ENCODE data around the gene DUS2. TPM values are rescaled to one million over a fixed set of nuclear protein-coding genes. Genes with fewer than 3 reads are reported as not detected.
A peak's percentile ranks its signal among the peaks of the same experiment; 100 is the strongest.
"Not testable (repeated sequence)": the region's sequence is repeated elsewhere in the genome, so short reads cannot be mapped to it uniquely, and the experiment has no call there.

DUS2 gene
- total RNA-seq: 19.4 and 22.5 TPM in 2 replicates

DNA sequence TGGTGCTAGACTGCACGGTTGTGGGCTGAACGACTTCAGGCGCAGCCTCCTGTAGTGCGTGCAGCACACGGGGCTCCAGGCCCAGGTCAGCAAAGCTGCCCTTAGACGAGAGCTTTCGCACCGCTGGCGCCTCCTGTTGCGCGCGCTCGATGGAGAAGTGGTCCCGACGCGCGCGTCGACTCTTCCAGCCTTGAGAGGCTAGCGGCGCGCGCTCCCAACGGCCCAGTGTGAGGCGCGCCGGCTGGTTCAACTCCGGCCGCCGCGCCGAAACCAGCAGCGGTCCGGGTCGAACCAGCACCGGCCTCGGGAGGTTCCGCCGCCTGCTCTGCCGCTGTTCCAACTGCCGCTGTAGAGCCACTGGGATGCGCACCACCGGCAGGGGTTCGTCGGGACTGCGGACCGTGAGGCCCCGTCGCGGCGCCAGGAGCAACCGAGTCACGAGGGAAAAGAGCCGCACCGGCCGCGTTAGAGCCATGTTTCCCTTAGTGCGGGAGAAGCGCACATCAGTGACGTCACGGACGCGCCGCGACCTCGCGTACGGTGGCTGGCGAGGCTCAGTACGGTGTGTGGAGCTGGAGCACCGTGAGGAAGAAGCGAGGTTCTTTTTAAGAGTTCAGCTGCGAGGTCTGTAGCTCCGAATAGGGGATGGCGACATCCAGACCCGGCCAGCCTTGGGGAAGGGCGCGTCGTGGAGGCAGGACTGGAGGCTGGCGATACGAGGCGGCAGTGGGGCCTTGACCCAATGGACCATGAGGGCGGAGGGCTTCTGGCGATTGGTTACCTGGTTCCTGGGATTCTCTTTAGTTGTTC is at the start of gene DUS2, which contains the start of gene DDX28:
Gene DUS2 (plus strand): TSS at position 557 of the 810 bp plus-strand sequence. CDS start 14,740 bp downstream, outside the sequence.
Gene DDX28 (minus strand): TSS at position 505 of the 810 bp plus-strand sequence. CDS start 30 bp downstream, at position 475.
- DNase-seq (ENCODE audit: low read depth in 2 of 2): peak; percentile 88 to 95

DNA sequence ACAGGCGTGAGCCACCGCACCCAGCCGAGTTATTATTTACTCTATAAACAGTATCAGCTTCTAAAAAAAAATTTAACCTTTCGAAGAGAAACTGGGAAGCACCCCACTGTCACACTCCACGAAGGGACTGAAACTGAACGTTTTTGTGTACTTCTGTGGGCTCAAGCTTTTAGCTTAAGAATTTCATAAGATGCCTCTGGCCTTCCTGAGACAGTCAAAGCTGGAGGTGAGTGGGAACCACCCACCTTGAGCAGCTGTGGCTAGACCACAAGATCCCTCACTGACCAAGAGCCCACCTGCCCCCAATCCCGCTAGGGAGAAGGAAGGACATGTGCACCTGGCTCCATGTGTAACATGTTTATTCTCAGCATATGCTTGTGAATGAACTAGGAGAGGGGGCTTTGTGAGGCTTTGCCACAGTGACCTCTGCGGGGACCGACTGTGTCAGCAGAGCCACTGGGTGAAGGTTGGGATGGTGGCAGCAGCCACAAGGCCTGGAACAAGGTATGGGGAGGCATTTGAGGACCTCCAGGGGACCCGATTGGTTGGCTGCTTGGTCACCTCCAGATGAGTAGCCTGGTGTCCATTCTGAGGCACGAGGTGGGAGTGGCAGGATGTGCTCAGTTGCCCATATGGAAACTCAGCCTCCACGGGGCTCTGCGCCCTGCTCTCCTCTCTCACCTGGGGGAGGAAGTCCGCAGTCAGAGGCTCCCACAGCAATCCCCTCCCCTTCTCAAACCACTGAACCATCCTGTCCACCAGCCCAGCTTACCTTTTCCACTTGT is 47.6 kb upstream of the DUS2 start:
- no peak for DNase-seq (ENCODE audit: low read depth in 2 of 2)

DNA sequence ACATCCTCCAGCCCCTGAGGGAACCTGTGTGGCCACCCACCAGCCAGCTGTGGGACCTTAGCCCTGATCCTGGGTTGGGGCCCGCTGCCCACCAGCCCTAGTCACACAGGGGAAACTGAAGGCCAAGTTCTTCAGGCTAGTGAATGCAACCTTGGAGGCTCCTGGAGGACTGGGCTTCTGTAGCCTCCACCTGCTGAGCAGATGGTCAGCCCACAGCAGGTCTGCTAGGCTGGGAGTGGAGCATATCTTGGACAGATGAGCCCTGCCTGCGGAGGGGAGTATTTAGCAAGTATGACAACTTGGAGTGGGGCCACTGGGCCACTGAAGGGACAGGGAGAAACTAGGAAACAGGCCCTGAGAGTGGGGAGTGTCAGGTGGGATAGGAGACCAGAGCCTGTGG is 46.9 kb upstream of the DUS2 start:
- DNase-seq (ENCODE audit: low read depth in 2 of 2): no peak

DNA sequence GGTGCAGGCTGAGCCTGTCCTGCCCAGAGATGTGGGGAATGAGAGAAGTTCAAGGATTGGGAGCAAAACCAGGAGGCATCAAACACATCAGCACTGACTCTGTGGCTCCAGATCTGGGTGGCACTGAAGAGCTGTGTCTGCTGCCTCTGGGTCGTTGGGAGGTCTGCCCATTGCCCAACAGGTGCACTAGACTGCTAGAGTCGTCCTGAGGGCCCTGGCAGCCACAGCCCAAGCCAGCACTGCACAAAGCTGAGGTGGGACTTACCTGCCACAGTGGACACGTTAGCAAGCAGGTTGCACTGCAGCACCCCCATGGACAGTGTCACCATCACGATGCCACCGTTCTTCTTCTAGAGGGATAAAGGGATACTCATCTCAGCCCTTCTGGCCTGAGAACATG is 46.1 kb upstream of the DUS2 start:
- DNase-seq (ENCODE audit: low read depth in 2 of 2): no peak

DNA sequence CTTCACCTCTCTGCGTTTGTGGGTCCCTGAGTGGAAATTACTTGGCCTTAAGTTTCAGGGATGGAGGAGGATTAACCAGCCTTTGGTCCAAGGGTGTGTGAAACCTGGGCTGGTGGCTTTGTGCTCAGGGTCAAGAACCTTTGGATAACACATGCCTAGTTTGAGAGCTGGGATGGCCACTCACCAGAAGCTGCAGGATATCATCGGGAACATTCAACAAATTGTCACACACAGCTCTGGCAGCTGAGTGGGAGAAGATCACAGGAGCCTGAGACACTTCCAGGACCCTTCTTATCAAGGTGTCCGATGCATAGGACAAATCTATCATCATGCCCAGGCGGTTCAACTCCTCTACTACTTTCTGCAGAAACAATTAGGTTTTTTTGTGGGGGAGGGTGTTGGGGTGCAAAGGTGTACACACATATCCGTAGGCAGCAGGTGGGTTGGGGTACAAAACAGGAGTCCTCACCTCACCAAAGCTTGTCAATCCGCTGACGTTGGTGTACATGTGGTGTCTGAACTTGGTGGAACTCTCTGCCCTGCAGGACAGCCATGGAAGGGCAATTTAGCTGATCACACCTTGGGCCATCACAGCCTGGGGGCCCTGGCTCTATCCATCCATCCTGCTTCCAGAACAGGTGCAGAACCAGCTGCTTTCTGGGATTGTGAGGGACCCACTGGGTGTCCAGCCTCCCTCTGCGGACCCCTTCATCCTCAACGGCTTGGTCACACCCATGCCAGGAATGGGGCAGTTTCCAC is 45.4 kb upstream of the DUS2 start:
- DNase-seq (ENCODE audit: low read depth in 2 of 2): no peak

DNA sequence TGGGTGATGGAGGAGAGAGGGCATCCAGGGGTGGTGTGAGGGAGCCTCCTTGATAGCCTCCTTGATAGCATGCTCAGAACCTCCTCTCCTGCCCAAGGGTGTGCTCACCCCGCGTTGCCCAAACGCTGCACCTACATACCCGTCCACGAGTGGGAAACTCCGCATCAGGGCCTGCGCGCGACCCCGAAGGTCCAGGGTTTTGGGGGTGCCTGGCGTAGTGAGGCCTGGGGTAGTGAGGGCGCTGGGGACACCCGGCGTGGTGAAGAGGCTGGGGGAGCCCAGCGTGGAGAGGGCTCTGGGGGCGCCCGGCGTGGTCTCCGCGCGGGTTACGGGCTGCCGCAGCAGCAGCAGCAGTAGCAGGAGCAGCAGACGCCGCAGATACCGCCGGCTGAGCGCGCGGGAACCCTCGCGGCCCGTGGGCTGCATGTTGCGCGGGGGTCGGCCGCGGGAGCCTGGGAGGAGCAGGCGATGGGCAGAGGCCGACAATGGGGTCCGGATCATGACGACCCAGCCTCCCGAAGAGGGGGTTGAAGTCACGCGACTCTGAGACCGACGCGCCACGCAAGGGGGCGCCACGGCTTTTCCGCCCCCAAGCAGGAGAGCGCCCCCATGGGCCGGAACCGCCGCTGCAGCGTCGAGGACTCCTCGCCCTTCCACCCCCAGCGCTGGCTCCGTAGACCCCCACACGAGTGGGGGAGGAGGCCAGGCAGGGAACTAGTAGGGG is 43.0 kb upstream of the DUS2 start, which contains the start of gene DPEP3:
Gene DPEP3 (minus strand): TSS at position 545 of the 724 bp plus-strand sequence. CDS start 119 bp downstream, at position 426.
- no peak for DNase-seq (ENCODE audit: low read depth in 2 of 2)

DNA sequence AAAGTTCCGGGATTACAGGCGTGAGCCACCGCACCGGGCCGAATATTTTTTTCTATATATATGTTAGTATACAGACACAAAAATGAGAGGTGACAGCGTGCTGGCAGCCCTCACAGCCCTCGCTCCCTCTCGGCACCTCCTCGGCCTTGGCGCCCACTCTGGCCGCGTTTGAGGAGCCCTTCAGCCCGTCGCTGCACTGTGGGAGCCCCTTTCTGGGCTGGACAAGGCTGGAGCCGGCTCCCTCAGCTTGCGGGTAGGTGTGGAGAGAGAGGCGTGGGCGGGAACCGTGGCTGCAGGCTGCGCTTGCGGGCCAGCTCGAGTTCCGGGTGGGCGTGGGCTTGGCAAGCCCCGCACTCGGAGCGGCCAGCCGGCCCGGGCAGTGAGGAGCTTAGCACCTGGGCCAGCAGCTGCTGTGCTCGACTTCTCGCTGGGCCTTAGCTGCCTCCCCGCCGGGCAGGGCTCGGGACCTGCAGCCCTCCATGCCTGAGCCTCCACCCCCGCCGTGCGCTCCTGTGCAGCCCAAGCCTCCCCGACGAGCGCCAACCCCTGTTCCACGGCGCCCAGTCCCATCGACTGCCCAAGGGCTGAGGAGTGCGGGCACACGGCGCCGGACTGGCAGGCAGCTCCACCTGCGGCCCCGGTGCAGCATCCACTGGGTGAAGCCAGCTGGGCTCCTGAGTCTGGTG is 40.9 kb upstream of the DUS2 start:
- DNase-seq (ENCODE audit: low read depth in 2 of 2): no peak

DNA sequence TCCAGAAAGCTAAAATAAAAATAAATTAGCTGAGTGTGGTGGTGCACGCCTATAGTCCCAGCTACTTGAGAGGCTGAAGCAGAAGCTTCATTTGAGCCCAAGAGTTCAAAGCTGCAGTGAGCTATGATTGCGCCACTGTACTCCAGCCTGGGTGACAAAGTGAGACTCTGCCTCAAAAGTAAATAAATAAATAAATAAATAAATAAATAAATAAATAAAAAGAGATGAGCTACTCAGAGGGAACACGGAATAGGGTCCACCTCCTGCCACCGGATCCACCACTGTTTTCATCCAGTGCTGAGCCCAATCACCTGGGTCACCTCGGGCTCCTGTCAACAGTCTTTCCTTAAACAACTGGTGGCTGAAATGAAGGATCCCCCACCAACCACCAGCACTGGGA is 36.1 kb upstream of the DUS2 start:
- DNase-seq (ENCODE audit: low read depth in 2 of 2): no peak

DNA sequence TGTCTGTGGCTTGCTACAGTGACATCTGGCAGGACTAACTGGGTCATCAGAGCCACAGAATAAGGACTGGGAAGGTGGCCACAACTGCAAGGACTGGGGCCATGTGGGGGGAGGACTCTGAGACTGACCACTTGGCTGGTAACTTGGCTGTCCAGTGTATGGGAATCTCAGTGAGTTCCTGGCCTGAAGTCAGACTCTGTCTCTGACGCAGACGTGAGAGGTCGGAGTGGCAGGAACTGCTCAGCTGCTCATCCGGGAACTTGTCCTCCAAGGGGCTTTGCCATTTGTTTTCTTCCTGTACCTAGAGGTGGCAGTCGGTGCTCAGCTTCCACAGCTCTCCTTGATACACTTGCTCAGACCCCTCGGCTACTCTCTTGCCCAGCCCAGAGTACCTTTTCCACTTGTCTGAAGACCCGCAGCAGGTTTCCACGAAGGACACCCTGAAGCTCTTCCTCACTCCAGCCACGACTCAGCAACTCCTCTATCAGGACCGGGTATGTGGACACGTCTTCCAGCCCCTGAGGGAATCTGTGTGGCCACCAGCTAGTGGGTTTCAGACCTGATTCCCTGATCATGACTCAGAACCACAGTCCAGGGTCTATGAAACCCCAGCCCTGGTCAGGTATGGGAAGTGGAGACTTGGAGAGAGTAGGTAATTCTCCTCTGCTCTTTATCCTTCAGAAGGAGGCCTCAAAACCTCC is 35.5 kb upstream of the DUS2 start:
- peak in 1 of 2 donors; percentile 52 for DNase-seq (ENCODE audit: low read depth in 2 of 2)

DNA sequence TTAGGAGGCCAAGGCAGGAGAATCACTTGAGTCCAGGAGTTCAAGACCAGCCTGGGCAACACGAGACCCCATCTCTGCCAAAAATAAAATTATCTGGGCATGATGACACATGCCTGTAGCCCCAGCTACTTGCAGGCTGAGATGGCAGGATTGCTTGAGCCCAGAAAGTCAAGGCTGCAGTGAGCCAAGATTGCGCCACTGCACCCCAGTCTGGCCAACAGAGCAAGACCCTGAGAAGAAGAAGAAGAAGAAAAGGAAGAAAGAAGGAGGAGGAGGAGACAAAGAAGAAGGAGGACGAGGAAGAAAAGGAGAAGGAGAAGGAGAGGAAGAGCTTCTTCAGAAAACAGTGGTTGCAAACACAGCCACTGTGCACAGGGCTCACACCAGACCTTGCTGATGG is 34.4 kb upstream of the DUS2 start:
- no peak for DNase-seq (ENCODE audit: low read depth in 2 of 2)

DNA sequence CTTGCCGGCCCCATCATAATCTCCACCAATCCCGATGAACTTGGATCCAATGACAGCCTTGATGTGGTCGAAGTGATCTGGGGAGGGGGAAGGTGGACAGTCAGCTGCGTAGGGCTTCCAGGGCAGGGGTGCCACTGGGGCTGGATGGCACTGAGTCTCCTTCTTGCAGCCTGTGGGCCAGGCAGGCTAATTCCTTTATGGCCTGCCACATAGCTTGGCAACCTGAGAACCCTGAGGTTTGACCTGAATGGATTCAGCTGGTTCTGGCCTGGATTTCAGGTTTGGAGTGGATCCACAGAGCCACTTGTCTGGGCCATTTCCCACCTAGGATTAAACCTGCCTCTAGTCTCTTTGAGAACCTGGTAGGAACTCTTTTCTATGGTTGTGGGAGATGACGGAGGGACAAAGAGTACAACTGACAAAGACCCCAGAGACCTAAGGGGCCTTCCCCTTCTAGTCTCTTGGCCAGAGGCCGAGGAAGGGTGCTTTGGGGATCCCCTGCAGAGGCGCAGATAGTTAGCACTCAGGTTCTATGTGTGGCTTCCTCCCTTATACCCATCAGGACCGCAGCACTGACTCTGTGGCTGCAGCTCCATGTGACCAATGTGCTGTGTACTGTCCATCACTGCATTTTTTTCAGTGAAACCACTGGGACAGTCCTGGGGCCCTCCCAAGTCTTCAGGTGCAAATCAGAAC is 33.6 kb upstream of the DUS2 start:
- DNase-seq (ENCODE audit: low read depth in 2 of 2): no peak

DNA sequence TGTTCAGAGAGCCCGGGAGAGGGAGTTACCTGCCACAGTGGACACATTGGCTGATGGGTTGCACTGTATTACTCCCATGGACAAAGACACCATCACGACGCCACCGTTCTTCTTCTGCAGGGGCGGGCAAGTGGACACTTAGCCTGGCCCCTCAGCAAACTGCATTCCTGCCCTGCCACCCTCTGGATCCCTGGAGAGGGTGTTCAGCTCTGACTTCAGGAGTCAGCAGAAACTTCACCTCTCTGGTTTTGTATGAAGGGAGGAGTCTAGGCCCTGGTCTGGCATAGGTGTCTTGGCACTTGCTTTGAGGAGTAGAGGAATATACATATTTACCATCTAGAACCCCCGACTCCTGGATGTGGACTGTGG is 33.1 kb upstream of the DUS2 start:
- no peak for DNase-seq (ENCODE audit: low read depth in 2 of 2)

DNA sequence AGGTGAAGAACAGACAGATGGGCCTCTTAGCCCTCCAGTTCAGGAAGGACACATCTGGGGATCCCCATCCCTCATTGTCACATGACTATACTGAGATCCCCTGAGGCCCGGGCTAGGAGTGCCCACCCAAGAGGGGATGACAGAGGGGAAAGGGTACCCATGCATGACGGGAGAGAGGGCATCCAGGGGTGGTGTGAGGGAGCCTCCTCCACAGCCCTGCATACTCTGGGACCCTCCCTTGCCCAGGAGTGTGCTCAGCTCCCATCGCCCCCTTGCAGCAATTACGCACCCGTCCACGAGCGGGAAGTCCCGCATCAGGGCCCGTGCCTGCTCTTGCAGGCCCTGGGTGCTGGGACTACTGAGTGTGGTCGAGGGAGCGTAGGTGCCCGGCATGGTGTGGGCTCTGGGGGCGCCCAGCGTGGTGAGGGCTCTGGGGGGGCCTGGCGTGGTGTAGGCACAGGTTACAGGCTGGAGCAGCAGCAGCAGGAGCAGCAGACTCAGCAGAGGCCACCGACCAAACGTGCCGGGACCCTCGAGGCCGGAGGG is 30.4 kb upstream of the DUS2 start:
- no peak for DNase-seq (ENCODE audit: low read depth in 2 of 2)

DNA sequence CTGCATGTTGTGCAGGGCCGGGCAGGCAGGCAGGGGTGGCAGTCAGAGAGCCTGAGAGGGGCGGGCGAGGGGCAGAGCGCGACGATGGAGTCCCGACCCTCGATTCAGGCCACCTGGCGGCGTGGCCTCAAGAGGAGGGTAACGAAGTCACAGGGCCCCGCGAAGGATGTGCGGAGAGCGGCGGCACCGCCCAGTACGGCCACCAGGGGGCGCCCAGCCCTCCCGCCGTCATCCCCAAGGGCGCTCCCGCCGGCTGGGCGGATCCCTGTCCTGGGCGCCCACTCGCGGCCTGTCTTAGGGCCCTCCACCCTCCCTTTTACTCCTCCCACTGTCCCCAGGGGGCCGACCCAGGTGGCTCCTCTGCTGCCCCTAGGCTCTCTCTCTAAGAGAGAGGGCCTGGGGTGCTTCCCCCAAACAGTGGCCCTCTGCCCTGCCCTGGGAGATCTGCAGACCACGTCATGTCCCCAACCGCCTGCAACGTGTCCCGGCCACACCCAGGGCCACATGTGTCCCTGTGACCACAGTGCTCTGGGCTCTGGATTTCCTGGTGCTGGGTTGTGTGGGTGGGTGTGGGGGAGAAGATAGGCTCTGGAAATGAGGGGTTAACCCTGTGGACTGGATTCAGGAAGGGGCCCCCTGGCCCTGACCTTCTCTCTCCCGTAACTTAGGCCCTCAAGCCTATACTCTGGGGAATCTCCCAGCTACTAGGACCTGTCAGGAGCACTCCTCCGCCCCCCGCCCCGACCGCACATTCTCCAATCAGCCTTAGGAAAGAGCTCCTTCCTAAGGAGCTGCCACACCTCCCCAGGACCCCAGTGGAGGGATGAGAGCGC is 29.7 kb upstream of the DUS2 start:
- DNase-seq (ENCODE audit: low read depth in 2 of 2): peak in 1 of 2 donors; percentile 73

DNA sequence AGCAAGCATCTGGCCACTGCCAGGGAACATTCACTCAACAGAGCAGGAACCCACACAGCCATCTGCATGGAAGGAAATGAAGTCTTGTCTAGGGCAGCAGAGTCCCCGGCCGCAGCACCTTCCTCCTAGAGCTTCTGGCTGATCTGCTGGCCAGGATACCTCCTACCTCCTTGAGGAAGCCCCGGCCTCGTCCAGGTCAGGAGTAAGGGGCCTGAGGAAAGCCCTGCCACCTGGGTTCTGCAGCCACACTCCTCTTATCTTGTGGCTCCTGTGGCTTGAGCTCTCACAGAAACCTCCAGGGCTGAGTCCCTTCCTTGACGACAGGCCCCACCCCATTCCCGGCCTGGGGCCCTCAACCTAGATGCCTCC is 29.1 kb upstream of the DUS2 start:
- DNase-seq (ENCODE audit: low read depth in 2 of 2): not testable (repeated sequence)

DNA sequence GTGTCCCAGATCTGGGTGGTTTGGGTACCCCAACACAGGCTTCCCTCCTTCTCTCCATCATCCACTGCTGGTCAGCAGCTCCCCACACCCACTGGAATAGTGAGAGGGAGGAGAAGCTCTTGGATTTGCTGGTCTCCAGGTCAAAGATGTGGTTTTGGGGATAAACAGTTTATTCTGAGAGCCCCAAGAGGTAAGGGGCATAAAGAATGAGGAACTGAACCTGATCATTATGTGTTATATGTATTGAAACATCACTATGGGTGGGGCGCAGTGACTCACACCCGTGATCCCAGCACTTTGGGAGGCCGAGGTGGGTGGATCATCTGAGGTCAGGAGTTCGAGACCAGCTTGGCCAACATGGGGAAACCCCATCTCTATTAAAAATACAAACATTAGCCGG is 27.7 kb upstream of the DUS2 start:
- DNase-seq (ENCODE audit: low read depth in 2 of 2): no peak

DNA sequence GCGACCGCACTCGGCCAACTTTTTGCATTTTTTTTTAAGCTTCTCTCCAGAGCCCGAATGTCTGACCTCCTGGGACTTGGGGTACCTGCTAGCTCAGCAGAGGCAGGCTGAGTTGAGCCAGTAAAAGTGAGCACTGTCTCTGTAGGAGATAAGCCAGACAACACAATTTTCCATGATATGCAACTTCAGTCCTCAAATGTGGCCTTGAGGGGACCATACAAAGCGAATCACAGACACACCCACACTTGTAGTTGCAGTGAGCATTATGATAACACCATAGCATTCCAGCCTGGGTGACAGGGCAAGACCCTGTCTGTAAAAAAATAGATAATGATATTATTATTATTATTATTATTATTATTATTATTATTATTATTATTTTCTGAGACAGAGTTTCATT is 26.4 kb upstream of the DUS2 start:
- no peak for DNase-seq (ENCODE audit: low read depth in 2 of 2)

DNA sequence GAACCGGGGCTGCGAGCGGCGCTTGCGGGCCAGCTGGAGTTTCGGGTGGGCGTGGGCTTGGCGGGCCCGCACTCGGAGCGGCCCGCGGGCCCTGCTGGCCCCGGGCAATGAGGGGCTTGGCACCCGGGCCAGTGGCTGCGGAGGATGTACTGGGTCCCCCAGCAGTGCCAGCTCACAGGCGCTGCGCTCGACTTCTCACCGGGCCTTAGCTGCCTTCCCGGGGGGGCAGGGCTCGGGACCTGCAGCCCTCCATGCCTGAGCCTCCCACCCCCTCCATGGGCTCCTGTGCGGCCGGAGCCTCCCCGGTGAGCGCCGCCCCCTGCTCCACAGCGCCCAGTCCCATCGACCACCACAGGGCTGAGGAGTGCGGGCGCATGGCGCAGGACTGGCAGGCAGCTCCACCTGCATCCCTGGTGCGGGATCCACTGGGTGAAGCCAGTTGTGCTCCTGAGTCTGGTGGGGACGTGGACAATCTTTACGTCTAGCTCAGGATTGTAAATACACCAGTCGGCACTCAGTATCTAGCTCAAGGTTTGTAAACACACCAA is 24.8 kb upstream of the DUS2 start:
- DNase-seq (ENCODE audit: low read depth in 2 of 2): not testable (repeated sequence)
